ENCODE measurements around the gene ZCCHC13. TPM values are rescaled to one million over a fixed set of nuclear protein-coding genes. Genes with fewer than 3 reads are reported as not detected.

ZCCHC13 gene
- total RNA-seq, 4 donors from 2014 or later = not detected

DNA sequence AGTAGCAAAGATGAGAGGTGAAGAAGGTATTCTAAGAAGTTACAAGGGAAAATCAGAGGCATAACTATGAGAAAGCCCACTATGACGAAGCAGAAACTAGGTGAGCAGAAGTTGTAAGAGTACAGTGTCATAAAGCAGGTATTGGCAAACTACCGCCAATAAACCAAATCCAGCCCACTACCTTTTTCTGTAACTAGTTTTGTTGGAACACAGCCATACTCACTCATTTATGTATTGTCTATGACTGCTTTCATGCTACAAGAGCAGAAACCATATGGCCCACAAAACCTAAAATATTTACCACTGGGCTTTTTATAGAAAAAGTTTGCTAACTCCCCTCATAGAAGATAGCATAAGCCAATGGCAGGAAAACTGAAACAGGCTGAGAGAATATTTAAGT lies 31.8 kb upstream of the ZCCHC13 start:
- Histone ChIP-seq H3K4me1 (no peaks in the 10 kb centered on the region), H3K4me3 (no peak overlapping the region), H3K27ac (no peak overlapping the region), H3K27me3 (no peaks in the 10 kb centered on the region), H3K36me3 (no peaks in the 10 kb centered on the region), H3K9me3 (no peaks in the 10 kb centered on the region)
- intact Hi-C loops (cut with DNase I; ENCODE audit: low total_unique reads) = no loop called here
- no peak for DNase-seq
- no peak for TF ChIP-seq POLR2A (IDR thresholded peaks at IDR 0.05)
- TF ChIP-seq, protein P1, sequence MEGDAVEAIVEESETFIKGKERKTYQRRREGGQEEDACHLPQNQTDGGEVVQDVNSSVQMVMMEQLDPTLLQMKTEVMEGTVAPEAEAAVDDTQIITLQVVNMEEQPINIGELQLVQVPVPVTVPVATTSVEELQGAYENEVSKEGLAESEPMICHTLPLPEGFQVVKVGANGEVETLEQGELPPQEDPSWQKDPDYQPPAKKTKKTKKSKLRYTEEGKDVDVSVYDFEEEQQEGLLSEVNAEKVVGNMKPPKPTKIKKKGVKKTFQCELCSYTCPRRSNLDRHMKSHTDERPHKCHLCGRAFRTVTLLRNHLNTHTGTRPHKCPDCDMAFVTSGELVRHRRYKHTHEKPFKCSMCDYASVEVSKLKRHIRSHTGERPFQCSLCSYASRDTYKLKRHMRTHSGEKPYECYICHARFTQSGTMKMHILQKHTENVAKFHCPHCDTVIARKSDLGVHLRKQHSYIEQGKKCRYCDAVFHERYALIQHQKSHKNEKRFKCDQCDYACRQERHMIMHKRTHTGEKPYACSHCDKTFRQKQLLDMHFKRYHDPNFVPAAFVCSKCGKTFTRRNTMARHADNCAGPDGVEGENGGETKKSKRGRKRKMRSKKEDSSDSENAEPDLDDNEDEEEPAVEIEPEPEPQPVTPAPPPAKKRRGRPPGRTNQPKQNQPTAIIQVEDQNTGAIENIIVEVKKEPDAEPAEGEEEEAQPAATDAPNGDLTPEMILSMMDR (IDR thresholded peaks at IDR 0.05) = no peak

DNA sequence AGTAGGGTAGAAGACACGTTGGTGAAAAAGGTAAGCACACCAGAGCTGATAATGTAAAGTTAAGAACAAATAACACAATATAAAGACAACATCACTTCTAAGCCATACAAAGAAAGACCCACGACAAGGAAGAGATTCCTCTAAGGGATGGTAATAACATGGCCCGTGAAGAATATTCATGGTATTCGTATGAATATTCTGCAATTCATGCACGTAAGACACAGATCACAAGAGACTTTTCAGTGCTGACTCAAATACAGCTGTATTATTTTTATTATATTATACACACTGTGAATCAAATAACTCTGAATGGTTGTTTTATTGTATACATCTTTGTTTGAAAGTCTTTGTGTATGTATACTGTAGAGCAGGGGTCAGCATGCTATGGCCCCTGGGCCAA lies 29.5 kb upstream of the ZCCHC13 start:
- Histone ChIP-seq H3K36me3 (no peaks in the 10 kb centered on the region), H3K27me3 (no peaks in the 10 kb centered on the region), H3K27ac (no peak overlapping the region), H3K9me3 (no peaks in the 10 kb centered on the region), H3K4me3 (no peak overlapping the region), H3K4me1 (no peaks in the 10 kb centered on the region)
- intact Hi-C loops (cut with DNase I; ENCODE audit: low total_unique reads) = no loop called here
- DNase-seq = no peak
- TF ChIP-seq POLR2A (IDR thresholded peaks at IDR 0.05) = no peak
- TF ChIP-seq, protein P1 (IDR thresholded peaks at IDR 0.05) = no peak

DNA sequence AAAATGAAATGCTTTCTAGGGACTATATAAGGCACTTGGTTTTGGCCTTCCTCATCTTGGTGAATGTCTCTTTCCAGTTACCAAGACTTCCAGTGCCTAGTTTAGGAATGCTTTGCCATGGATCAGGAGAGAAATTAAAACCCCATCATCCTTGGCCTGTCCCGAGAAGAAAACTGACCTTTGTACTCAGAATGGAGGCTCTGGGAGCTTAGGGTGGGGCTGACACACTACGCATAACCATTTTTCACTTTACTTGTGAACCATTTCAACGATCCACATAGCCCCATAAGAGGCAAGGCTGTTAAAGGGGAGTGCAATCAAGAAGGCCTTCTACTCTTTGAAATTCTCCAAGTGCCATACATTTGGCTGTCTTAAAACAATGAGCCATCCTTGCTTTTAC lies 26.7 kb upstream of the ZCCHC13 start:
- TF ChIP-seq, protein P1 (IDR thresholded peaks at IDR 0.05) = no peak
- no peak for TF ChIP-seq POLR2A (IDR thresholded peaks at IDR 0.05)
- Histone ChIP-seq H3K27me3 (no peaks in the 10 kb centered on the region), H3K27ac (no peak overlapping the region), H3K36me3 (no peaks in the 10 kb centered on the region), H3K9me3 (no peaks in the 10 kb centered on the region), H3K4me1 (no peaks in the 10 kb centered on the region), H3K4me3 (no peak overlapping the region)
- no peak for DNase-seq
- intact Hi-C loops (cut with DNase I; ENCODE audit: low total_unique reads) = no loop called here

DNA sequence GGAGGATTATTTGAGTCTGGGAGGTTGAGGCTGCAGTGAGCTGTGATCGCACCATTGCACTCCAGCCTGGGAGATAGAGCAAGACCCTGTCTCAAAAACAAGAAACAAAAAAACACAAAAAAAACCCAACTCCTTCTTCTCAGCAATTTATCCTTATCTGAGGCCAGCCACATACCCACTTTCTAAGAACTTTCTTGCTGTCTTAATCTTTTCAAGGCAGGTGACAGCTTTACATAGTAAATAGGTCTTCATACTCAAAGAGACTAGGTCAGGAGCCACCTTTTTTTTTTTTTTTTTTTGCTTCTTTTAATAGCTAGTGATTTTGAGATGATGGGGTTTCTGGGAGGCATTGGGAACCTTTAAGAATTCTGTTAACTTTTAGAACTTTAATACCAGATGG lies 26.1 kb upstream of the ZCCHC13 start:
- Histone ChIP-seq H3K4me1 (no peaks in the 10 kb centered on the region), H3K27ac (no peak overlapping the region), H3K36me3 (no peaks in the 10 kb centered on the region), H3K9me3 (no peaks in the 10 kb centered on the region), H3K27me3 (no peaks in the 10 kb centered on the region), H3K4me3 (no peak overlapping the region)
- no peak for DNase-seq
- TF ChIP-seq, protein P1 (IDR thresholded peaks at IDR 0.05) = no peak
- intact Hi-C loops (cut with DNase I; ENCODE audit: low total_unique reads) = no loop called here

DNA sequence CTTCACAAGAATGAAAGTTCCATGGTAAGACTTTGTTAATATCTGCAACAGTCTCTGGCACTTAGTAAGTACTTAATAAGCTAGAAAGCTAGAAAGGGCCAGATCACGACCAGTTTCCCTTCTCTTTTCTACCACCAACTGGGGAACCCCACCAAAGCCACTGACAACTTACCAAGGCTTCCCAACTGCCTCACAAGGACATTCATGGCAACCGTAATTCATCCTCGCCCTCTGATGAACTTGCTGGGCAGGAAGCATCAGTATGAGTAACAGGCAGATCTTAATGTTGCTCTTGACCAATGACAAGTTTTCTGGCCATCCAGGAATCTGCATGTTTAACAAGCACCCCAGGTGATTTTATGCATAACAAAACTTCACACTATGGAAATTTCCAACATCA lies 23.2 kb upstream of the ZCCHC13 start:
- Histone ChIP-seq H3K27me3 (no peaks in the 10 kb centered on the region), H3K4me3 (no peak overlapping the region), H3K27ac (no peak overlapping the region), H3K9me3 (no peaks in the 10 kb centered on the region), H3K4me1 (no peaks in the 10 kb centered on the region), H3K36me3 (no peaks in the 10 kb centered on the region)
- DNase-seq = no peak
- TF ChIP-seq, protein P1 (IDR thresholded peaks at IDR 0.05) = no peak
- TF ChIP-seq POLR2A (IDR thresholded peaks at IDR 0.05) = no peak
- intact Hi-C loops (cut with DNase I; ENCODE audit: low total_unique reads) = no loop called here
